ENCODE data around the gene NPRL2.
A peak's percentile ranks its signal among the peaks of the same experiment; 100 is the strongest.

Gene NPRL2

DNA sequence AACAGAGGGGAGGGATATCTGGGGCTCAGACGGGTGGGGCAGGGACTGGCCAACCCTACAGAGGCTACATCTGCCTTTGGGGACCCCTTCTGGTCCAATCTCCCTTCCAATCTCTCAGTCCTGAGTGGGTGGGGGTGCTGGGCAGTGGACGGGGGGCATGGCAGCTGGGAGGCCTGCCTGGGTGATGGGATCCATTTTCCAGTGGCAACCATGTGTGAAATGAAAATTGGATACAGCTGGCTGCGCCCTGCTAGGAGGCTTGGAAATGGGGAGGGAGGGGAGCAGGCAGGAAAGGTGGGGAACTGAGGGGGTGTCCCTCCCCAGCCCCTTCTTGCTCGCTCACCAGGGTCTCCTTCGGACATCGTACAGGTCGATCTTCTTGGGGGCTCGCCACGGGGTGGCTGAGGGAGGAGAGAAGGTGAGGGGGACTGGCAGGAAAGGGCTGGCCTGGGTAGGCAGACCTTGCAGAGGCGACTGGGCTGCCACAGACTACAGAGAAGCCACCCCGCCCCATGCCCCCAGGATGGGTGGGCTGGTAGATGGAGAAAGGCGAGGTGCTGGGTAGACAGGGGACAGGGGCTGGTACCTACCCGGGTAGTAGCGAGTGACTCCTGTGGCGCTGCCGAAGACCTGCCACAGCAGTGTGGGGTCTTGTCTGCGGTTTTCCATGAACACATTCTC, 30.0 kb upstream of the NPRL2 start:
- TF ChIP-seq, protein P1, sequence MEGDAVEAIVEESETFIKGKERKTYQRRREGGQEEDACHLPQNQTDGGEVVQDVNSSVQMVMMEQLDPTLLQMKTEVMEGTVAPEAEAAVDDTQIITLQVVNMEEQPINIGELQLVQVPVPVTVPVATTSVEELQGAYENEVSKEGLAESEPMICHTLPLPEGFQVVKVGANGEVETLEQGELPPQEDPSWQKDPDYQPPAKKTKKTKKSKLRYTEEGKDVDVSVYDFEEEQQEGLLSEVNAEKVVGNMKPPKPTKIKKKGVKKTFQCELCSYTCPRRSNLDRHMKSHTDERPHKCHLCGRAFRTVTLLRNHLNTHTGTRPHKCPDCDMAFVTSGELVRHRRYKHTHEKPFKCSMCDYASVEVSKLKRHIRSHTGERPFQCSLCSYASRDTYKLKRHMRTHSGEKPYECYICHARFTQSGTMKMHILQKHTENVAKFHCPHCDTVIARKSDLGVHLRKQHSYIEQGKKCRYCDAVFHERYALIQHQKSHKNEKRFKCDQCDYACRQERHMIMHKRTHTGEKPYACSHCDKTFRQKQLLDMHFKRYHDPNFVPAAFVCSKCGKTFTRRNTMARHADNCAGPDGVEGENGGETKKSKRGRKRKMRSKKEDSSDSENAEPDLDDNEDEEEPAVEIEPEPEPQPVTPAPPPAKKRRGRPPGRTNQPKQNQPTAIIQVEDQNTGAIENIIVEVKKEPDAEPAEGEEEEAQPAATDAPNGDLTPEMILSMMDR (conservative IDR thresholded peaks at IDR 0.05; ENCODE audit: low read depth, low read length) = no peak
- no peak for DNase-seq (ENCODE audit: low read depth)
- H3K4me3 ChIP-seq (ENCODE audit: low read depth, low read length) = no peak overlapping the region

DNA sequence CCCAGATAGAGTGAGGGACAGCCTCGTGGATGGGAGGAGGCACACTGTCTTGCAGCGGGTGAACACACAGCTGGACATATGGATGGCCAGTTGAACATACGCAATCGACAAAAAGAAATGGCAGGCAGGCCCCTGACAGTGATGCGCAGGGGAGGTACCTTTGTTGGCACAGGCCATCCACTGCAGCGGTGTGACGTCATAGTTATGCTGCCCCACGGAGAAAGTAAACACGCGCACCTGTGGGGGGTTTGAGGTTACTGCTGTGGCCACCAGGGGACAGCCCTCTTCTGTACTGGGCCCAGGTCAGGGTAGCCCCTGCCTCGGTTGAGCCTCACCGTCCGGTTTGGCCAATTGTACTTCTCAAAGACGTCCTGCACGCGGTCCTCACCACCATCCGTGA, 28.2 kb upstream of the NPRL2 start:
- TF ChIP-seq, protein P1 (conservative IDR thresholded peaks at IDR 0.05; ENCODE audit: low read depth, low read length) = no peak
- H3K4me3 ChIP-seq (ENCODE audit: low read depth, low read length) = no peak overlapping the region
- no peak for DNase-seq (ENCODE audit: low read depth)

DNA sequence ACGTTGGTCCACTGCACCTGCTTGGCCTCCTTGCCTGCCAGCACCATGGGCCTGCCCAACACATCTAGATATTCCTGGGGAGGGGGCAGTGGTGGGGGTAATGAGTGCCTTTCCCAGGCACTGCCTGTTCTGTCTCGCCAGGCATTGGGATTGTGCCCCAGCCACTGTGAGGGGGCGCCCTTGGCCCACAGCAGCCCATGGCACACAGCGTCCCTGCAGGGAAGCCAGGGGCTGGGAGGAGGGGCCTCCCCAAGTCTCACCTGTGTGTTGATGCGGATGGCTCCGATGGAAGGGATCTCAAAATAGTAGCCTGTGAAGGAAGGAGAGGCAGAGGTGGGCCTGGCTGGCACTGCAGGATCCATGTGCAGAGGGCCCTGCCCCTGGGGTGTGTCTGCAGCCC, 27.4 kb upstream of the NPRL2 start:
- TF ChIP-seq, protein P1 (conservative IDR thresholded peaks at IDR 0.05; ENCODE audit: low read depth, low read length) = no peak
- DNase-seq (ENCODE audit: low read depth) = no peak
- H3K4me3 ChIP-seq (ENCODE audit: low read depth, low read length) = no peak overlapping the region

DNA sequence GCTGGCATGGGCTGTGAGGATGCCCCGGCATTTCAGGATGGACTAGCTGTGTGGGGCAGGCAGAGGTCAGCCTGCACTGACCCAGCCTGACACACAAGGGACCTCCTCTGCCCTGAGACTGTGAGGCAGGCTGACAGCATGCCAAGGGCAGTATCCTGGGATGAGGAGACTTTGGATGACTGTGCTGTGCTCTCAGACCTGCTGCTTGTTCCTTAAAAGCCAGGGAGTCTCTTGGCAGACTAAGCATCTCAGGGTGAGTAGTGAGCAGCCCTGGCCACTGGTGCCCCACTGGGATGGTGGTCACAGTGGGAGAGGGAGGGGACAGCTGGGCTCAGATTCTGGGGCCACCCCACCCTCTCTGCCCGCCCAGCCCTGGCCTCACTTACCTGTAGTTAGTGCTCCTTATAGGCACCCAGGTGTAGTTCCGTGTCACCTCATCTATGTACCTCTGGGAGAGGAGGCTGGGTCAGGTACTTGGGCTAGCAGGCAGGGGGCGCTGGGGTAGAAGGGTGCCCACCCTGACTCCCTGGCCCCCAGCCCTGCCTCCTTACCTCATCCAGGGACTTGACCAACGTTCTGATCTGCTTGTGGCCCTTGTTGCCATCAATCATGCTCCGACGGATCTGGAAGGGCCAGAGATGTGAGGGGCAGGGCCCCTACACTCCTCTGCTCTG, 24.8 kb upstream of the NPRL2 start:
- TF ChIP-seq, protein P1 (conservative IDR thresholded peaks at IDR 0.05; ENCODE audit: low read depth, low read length) = peak; percentile 10
- DNase-seq (ENCODE audit: low read depth) = no peak
- H3K4me3 ChIP-seq (ENCODE audit: low read depth, low read length) = no peak overlapping the region

DNA sequence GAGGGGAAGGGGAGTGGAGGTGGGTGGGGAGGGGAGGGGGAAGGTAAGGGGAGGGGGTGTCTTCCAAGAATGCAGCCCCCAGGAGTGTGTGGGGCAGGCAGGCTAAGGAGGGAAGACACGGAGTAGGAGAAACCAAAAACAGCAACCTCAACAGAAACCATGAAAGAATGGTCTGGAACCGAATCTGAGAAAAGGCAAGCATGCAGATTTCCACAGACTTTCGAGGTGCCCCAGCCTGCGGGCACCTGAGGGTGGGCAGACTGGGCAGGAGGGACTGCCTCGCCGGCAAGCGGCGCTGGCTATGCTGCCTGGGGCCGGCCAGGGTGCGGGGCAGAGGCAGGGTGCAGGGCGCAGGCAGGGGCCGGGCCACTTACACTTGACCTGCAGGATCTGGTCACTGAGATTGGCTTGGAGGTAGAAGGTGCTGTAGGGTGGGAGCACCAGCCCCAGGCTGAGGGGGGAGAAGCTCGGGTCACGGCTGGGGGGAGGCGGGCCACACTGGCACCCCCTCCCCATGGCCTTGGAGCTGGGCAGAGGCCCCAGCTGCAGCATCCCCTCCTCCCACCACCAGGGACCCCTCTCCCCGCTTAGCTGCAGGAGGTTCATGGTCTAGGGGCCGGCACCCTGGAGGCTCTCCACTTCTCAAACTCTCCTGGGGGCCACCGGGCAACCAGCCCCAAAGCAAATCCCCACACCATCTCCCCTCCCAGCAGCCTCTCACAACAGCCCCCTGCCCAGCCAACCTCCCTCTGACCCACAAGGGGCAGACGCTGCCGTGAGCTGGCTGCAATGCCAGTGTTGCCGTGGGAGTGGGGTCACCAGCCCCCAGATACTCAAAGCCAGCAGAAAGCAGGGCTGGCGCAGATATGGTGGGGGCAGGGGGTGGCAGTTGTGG, 24.0 kb upstream of the NPRL2 start:
- H3K4me3 ChIP-seq (ENCODE audit: low read depth, low read length) = no peak overlapping the region
- TF ChIP-seq, protein P1 (conservative IDR thresholded peaks at IDR 0.05; ENCODE audit: low read depth, low read length) = no peak
- no peak for DNase-seq (ENCODE audit: low read depth)

DNA sequence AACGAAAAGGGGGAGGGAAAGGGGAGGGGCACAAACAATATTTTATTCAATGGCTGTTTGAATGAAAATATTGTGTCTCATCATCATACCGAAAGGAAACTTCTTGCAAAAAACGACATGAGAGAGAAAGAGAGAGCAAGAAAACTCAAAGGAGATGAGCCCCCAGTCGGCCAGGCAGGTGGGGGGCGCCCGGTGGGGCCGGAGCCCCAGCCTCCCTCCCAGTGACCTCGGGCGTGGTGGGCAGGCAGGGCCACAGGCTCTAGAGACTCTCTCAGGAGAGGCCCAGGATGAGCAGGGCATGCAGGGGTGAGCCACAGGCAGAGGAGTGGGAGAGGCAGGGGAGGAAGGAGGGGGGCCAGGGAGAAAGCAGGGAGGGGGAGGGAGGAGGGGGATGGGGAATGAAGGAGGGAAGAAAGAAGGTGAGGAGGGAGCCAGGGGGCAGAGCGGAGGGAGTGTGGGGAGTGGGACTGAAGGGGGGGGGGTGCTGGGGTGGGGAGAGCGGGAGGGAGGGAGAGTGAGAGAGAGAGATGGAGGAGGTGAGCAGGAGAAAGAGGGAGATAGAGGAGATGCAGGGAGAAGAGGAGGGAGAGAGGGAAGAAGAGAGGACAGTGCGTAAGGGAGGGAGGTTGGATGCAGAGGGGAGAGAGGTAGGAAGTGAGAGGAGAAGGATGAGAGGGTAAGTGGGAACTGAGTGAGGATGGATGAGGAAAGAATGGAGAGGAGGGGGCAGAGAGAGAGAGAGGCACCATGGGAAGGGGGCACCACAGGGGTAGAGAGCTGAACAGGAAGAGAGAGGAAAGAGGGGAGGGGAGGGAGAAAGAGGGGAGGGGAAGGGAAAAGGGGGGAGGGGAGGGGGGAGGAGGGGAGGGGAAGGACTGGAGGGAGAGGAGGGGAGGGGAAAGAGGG, 22.8 kb upstream of the NPRL2 start:
- DNase-seq (ENCODE audit: low read depth) = no peak
- TF ChIP-seq, protein P1 (conservative IDR thresholded peaks at IDR 0.05; ENCODE audit: low read depth, low read length) = no peak
- no peak overlapping the region for H3K4me3 ChIP-seq (ENCODE audit: low read depth, low read length)

All from choroid plexus epithelial cell (primary cell).